NOMO-1 treated with dmso at 0.1 percent for 144 hours (cell line): ENCODE results near the gene CDK16.
"Not testable (repeated sequence)": the region's sequence is repeated elsewhere in the genome, so short reads cannot be mapped to it uniquely, and the experiment has no call there.

Source experiments
- DNase-seq: peaks from one replicate; lab custom pipeline; 2025; ENCODE audit not compliant: unreplicated experiment; lab: John Stamatoyannopoulos, UW

Gene CDK16

DNA sequence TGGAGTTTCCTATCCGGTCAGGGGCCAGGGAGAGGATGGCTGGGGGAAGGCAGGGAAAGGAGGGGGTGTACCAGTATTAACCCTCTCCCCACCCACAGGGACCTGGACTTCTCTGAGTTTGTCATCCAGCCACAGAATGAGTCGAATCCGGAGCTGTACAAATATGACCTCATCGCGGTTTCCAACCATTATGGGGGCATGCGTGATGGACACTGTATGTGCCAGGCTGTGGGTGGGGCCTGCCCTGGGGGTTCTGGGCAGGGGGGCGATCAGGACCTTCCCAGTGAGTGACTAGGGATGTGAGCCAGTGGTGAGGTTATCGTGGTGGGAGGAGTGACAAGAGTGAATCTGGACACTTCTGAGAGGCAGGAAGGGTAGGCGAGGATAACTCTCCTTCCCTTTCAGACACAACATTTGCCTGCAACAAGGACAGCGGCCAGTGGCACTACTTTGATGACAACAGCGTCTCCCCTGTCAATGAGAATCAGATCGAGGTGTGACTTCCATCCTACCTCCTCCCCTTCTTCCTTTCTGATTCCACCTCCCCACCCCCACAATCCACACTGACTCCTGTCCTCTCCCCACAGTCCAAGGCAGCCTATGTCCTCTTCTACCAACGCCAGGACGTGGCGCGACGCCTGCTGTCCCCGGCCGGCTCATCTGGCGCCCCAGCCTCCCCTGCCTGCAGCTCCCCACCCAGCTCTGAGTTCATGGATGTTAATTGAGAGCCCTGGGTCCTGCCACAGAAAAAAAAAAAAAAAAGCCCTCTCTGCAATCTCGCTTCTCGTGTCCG lies 28.9 kb downstream of the CDK16 start:
- DNase-seq, result no peak

DNA sequence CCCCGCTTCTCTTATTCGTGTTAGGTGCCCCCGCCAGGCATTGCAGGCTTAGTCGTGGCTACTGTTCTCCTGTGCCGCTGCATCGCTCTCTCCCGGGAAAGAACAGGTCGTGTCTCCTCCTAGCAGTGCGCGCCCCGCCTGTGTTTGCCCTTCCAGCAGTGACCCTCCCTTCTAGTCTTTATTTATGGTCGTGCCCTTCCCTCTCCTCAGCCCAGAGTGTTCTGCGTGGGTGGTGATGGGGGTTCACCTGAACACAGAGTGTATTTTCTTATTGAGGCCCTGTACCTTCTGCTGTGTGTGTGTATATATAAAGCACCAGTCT lies 29.5 kb downstream of the CDK16 start:
- no peak for DNase-seq

DNA sequence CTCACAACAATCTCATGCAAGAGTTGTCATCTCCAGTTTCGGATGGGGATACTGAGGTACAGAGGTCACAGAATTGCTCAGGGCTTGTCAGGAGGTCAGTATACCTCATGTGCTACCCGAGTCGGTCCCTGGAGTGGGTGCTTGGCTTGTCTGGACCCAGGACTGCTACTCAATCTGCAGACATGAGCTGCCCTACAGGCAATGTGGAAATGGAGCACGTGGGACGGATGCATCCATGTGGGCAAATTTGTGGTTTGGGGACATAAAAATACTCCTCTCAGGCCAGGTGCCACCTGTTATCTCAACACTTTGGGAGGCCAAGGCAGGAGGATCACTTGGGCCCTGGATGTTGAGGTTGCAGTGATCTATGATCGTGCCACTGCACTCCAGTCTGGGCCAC lies 30.1 kb downstream of the CDK16 start:
- DNase-seq, result no peak

DNA sequence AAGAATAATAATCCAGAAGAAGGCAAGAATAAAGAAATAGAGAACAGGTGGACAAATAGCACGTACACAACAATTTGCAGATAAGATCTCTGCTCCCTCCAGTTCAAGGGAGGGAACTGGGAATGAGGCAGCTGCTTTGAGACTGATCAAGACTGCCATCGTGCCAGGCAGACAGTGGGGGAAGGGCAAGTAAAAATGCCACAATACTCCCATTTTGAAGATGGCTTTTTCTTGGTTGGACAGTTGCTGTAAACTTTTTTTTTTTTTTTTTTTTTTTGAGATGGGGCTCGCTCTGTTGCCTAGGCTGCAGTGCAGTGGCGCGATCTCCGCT lies 31.5 kb downstream of the CDK16 start:
- DNase-seq, result no peak

DNA sequence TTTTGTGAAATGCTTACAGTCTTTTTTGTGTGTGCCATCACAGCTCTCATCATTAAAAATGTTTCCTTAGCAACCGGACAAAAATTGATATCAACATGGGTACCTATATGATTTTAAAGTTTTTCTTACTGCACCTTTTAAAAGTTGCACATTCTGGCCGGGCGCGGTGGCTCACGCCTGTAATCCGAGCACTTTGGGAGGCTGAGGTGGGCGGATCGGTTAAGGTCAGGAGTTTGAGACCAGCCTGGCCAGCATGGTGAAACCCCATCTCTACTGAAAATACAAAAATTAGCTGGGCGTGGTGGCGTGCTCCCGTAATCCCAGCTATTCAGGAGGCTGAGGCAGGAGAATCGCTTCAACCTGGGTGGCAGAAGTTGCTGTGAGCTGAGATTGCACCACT lies 39.1 kb downstream of the CDK16 start:
- not testable (repeated sequence) for DNase-seq

DNA sequence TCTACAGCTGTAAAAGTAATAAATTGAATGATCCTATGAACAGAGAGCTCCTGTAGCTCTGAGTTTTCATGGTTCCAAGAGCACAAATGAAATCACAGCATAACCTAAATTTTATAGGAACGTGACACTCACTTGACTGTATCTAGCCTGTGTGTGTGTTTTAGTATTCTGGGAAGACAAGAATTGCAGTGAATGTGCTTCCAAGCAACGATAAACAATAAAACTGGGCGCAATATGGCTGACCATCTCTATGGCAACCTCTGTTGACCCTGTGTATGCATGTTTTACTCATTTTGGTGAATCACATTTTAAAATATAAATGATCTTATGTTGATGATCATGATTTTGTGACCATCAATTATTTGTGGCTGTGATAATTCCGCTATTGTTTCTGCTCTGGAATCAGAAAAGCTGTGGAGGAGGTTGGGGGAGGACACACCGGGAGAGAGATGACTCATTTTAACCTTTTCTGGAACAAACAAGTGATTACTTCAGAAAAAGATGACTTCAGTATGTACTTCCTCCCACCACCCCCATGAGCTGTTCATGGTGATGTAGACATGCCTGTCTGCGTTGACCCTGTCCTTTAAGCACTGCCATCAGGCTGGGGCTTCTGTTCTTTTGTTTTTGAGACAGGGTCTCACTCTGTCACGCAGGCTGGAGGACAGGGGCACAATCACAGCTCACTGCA lies 46.1 kb downstream of the CDK16 start:
- DNase-seq, result peak; percentile 14

DNA sequence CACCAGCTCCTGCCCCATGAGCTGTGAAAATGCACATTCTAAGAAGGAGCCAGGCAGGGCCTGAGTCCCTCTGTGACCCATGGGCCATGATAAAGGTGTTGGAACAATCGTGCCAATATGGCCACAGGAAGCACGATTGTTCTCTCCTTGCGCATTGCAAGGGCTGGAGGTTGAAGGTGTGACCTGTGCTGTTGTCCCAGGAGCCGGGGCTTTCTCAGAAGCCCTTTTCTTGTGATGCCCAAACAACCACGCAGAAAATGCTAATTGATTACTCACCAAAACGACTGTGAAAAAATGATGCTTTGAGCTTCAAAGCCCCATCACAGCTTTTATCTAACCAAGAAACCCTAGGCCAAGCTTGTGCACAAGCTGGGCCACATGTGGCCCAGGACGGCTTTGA lies 48.2 kb downstream of the CDK16 start:
- no peak for DNase-seq

DNA sequence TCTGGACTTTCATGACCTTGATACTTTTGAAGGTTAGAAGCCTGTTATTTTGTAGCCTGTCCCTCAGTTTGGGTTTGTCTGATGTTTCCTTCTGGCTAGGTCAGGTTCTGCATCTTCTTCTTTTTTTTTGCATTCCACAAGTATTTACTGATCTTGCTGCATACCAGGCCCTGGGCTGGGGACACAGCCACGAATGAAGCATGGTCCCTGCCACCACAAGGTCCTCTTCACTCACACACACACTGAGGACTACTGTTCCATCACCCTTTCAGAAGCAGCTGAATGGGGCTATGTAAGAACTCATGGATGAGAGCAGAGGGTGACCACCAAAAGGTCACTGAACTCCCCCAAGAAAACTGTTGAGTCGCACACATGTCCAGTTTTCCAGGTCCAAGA lies 53.5 kb downstream of the CDK16 start:
- no peak for DNase-seq

DNA sequence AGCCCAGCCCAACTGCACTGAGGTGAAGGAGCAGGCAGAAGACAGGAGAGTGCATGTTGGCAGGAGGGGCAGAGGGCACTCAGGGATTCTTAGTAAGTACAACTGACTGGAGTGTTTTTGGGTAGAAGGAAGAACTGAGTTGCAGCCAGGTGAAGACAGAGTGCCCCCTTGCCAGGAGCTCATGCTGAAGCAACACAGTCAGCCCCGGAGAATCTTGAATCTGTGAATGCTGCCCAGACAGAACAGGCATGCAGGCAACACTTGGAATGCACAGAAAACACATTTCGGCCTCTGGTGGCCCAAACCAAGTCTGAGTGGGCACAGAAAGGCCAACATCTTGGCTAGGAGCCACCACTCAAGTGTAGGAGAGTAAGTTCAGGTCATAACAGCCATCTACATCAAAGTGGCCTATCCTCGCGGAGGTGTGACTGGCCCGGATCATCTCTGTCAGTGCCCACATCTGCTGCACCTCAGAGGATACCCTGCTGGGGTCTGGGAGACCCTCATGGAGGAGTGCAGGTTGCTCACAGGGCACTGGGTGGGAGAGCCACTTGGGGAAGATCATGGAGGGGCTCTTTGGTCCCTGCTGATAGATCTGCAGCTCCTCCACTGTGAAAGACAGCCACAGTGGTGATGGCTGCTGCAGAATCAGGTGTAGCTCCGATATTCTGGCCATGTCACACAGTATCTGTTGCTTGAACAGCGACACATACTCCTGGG lies 54.7 kb downstream of the CDK16 start:
- DNase-seq, result no peak

DNA sequence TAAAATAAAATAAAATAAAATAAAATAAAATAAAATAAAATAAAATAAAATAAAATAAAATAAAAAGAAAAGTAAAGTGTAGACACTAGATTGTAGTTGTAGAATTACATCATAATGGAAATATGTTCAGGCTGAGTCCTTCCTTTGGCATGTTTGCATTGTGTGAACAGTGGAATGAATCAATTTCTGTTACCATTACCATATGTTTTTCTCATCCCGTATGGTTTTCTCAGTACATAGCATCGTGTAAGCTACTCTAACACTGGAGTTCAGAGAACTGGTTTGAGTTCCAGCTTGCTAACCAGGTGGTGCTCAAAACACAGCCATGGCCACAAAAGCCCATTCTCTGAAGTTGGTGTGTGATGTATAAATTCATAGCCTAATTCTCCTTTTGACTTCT lies 60.2 kb downstream of the CDK16 start:
- DNase-seq, result no peak
